GM12878 (cell line): ENCODE measurements around the gene TIAM1. TPM values are rescaled to one million over a fixed set of nuclear protein-coding genes. Genes with fewer than 3 reads are reported as not detected.

Experiments used
- ATAC-seq: fragments of 200-7000 bp; cut with Tn5 transposase; 3 replicates; pipeline ENCODE4 v1.9.1; 2020; ENCODE audit warnings: mild to moderate bottlenecking, moderate library complexity
- BruUV-seq: library from RNA; stranded (reverse); fragments of 400-500 nt; replicated peaks from 2 replicates; lab custom pipeline; 2021; lab: Mats Ljungman, UMichigan
- CTCF ChIA-PET: fragments of 300-600 bp; sonication (Branson Sonifier 250); formaldehyde crosslinking; extraction: SDS; loops from one replicate; lab custom pipeline; 2021; ENCODE audit warnings: inconsistent platforms; lab: Yijun Ruan, JAX
- POLR2A ChIA-PET: fragments of 350-600 bp; formaldehyde crosslinking; extraction: SDS; loops from one replicate; lab custom pipeline; 2021; ENCODE audit warnings: inconsistent platforms; lab: Charles Lee
- RAD21 ChIA-PET: fragments of 300-600 bp; sonication (Branson Sonifier 250); formaldehyde crosslinking; loops from one replicate; lab custom pipeline; 2023; ENCODE audit warnings: antibody characterized with exemption; ENCODE audit not compliant: unreplicated experiment; lab: Charles Lee
- SMC1A ChIA-PET: fragments of 300-600 bp; sonication (Branson Sonifier 250); formaldehyde crosslinking; loops from one replicate; lab custom pipeline; 2023; ENCODE audit not compliant: unreplicated experiment, uncharacterized antibody; lab: Charles Lee
- DNase-seq: peaks from one replicate; pipeline ENCODE4 v3.0.0-alpha.2; 2011; ENCODE audit warnings: low read depth, low spot score
- FAIRE-seq: peaks from 3 replicates; lab custom pipeline; 2011; peaks lifted over from hg19 to GRCh38; lab: Jason Lieb, UNC
- H2AFZ ChIP-seq: 2 replicates; pipeline ENCODE4 v1.6.0; 2011; ENCODE audit warnings: low read depth, low read length, control low read depth; ENCODE audit not compliant: control insufficient read depth
- H3K27ac ChIP-seq: 2 replicates; pipeline ENCODE4 v1.5.1; 2011; ENCODE audit warnings: control low read depth; ENCODE audit not compliant: control insufficient read depth, insufficient read depth
- H3K27me3 ChIP-seq, 2 experiments: replicated peaks in 1 of 2; 2 replicates each; pipeline versions ENCODE4 v1.6.0 to v1.6.1; 2011; ENCODE audit warnings: low read length in 1 of 2; ENCODE audit not compliant: control insufficient read depth in 2 of 2, insufficient read depth in 2 of 2
- H3K36me3 ChIP-seq, 2 experiments: 2 replicates each; pipeline ENCODE4 v1.5.1; 2011; ENCODE audit warnings: low read length in 1 of 2; ENCODE audit not compliant: control insufficient read depth in 2 of 2, insufficient read depth in 2 of 2
- H3K4me1 ChIP-seq: 2 replicates; pipeline ENCODE4 v1.6.1; 2011; ENCODE audit warnings: mild to moderate bottlenecking, low read length, moderate library complexity, mixed read lengths; ENCODE audit not compliant: control insufficient read depth, insufficient read depth
- H3K4me2 ChIP-seq: 2 replicates; pipeline ENCODE4 v1.6.0; 2011; ENCODE audit warnings: control low read depth; ENCODE audit not compliant: control insufficient read depth, insufficient read depth
- H3K4me3 ChIP-seq: fragments of 200-600 bp; sonication (generic); 2 replicates; pipeline ENCODE4 v1.5.1; 2016
- H3K79me2 ChIP-seq: 2 replicates; pipeline ENCODE4 v1.6.0; 2011; ENCODE audit warnings: low read length; ENCODE audit not compliant: control insufficient read depth, insufficient read depth
- H3K9ac ChIP-seq: 2 replicates; pipeline ENCODE4 v1.8.0; 2011; ENCODE audit warnings: low read length, control low read depth, mixed read lengths; ENCODE audit not compliant: control insufficient read depth, insufficient read depth
- H3K9me3 ChIP-seq: replicated peaks from 3 replicates; pipeline ENCODE4 v1.5.1; 2011; ENCODE audit warnings: mild to moderate bottlenecking, low read length; ENCODE audit not compliant: control insufficient read depth, insufficient read depth
- H4K20me1 ChIP-seq: 2 replicates; pipeline ENCODE4 v1.6.0; 2011; ENCODE audit not compliant: control insufficient read depth, insufficient read depth
- BCL3 ChIP-seq: IDR thresholded peaks from 2 replicates; pipeline ENCODE4 v1.6.1; 2011; ENCODE audit warnings: borderline replicate concordance, low read depth, mild to moderate bottlenecking, moderate library complexity, low read length; ENCODE audit not compliant: insufficient read depth, poor library complexity, severe bottlenecking
- CHD4 ChIP-seq: fragments of 200-600 bp; sonication (generic); IDR thresholded peaks from 2 replicates; pipeline ENCODE4 v1.6.1; 2016; ENCODE audit warnings: mild to moderate bottlenecking
- FOS ChIP-seq: IDR thresholded peaks from 3 replicates; pipeline ENCODE4 v1.6.1; 2011; ENCODE audit warnings: borderline replicate concordance; ENCODE audit not compliant: insufficient read length; ENCODE audit errors: extremely low read depth
- HDAC6 ChIP-seq: fragments of 200-600 bp; sonication (generic); IDR thresholded peaks from one replicate; pipeline ENCODE4 v1.8.0; 2017; ENCODE audit warnings: antibody characterized with exemption; ENCODE audit not compliant: unreplicated experiment
- HDGF ChIP-seq: fragments of 450-650 bp; IDR thresholded peaks from 2 replicates; pipeline ENCODE4 v1.6.1; 2016; ENCODE audit warnings: antibody characterized with exemption
- MTA2 ChIP-seq: fragments of 450-650 bp; IDR thresholded peaks from 2 replicates; pipeline ENCODE4 v1.6.1; 2016; ENCODE audit warnings: low read depth, mild to moderate bottlenecking, moderate library complexity
- MYB ChIP-seq: fragments of 150-350 bp; IDR thresholded peaks from 2 replicates; pipeline ENCODE4 v1.6.1; 2014; ENCODE audit warnings: mild to moderate bottlenecking, low read depth, low read length, borderline replicate concordance
- NR2F1 ChIP-seq: fragments of 450-650 bp; conservative IDR thresholded peaks from 2 replicates; pipeline ENCODE4 v1.6.1; 2017; ENCODE audit warnings: mild to moderate bottlenecking
- POLR2A ChIP-seq: IDR thresholded peaks from 2 replicates; pipeline ENCODE4 v1.6.1; 2011; ENCODE audit warnings: low read depth, mild to moderate bottlenecking, low read length
- TCF7 ChIP-seq: IDR thresholded peaks from 2 replicates; pipeline ENCODE4 v1.6.1; 2014; ENCODE audit warnings: antibody characterized with exemption, borderline replicate concordance
- USF1 ChIP-seq: IDR thresholded peaks from 2 replicates; pipeline ENCODE4 v1.6.1; 2011; ENCODE audit warnings: borderline replicate concordance, low read depth, mild to moderate bottlenecking, moderate library complexity, mixed read lengths, low read length; ENCODE audit not compliant: insufficient read depth; ENCODE audit errors: extremely low read length
- ZNF384 ChIP-seq: IDR thresholded peaks from 2 replicates; pipeline ENCODE4 v1.6.1; 2012; ENCODE audit warnings: low read depth, mild to moderate bottlenecking, low read length, improper control_type of control experiment, borderline replicate concordance
- WGBS: methylation state at CpG from one replicate; pipeline ENCODE4 v1.1.6; 2016; ENCODE audit warnings: low lambda C conversion rate; ENCODE audit not compliant: insufficient replicate concordance, insufficient coverage; ENCODE audit errors: missing lambda C conversion rate; 5-methylcytosine and 5-hydroxymethylcytosine counted together
- in situ Hi-C: fragments of 300-500 bp; cut with MboI; formaldehyde crosslinking; loops from 9 replicates; pipeline ENCODE4 v1.14.3; 2018; ENCODE audit warnings: mixed read lengths
- intact Hi-C: fragments of 100-400 bp; cut with micrococcal nuclease; formaldehyde crosslinking; loops from one replicate; pipeline ENCODE4 v1.14.2; 2022; ENCODE audit not compliant: unreplicated experiment
- polyA plus RNA-seq, 11 experiments: library from polyadenylated mRNA; depleted of rRNA in 4 of 11; unstranded in 6 of 11; stranded (reverse) in 5 of 11; fragments of >200 nt; fragmentation: Nextera tagmentation in 4 of 11; fragmentation: Illumina TruSeq in 1 of 11; extraction: Ambion mirVana in 4 of 11; extraction: Trizol in 1 of 11; gene quantifications; 1 replicate in 1 of 11; 2 replicates in 10 of 11; pipeline versions ENCODE4 v1.2.1 to v1.2.3, GENCODE V29; 2011 to 2016; ENCODE audit warnings: inconsistent platforms in 2 of 11, missing spikeins in 2 of 11, low read depth in 1 of 11
- total RNA-seq, 4 experiments: library from RNA; depleted of rRNA in 3 of 4; stranded (reverse); fragments of >200 nt in 3 of 4; fragmentation: Illumina TruSeq in 1 of 4; extraction: Trizol in 1 of 4; gene quantifications; 2 replicates each; pipeline versions ENCODE4 v1.2.1 to v1.2.3, GENCODE V29; 2013 to 2021
- TF ChIP-seq, protein P1 (sequence below): fragments of 450-650 bp; IDR thresholded peaks from 2 replicates; pipeline ENCODE4 v1.6.1; 2017; ENCODE audit warnings: borderline replicate concordance
- TF ChIP-seq, protein P2 (sequence below): IDR thresholded peaks from 2 replicates; pipeline ENCODE4 v1.6.1; 2011; ENCODE audit warnings: low read depth, low read length, improper control_type of control experiment, borderline replicate concordance

The TIAM1 gene
- total and polyA plus RNA-seq, 10 of the 15 experiments (the other 5 are each of a cell fraction or from before 2014, with no cell fraction given) = 0.31 to 35.9 (median 0.78) TPM

GRCh38 chr21:31288191-31288590 is 55.9 kb downstream of the TIAM1 start:
- H3K9ac ChIP-seq = no peak overlapping the region
- no peak overlapping the region for H3K27ac ChIP-seq
- SMC1A ChIA-PET = interaction anchor here (1.5 kb wide), 1 partner anchor 11 kb away, joined by 3 read pairs; no protein-coding TSS in a partner anchor
- H3K36me3 ChIP-seq = no peaks in the 10 kb centered on the region
- no TSS peak for BruUV-seq
- no peaks in the 10 kb centered on the region for H3K4me1 ChIP-seq
- intact Hi-C loops (loop anchor here (5.0 kb wide), 1 partner anchor 39 kb away; no protein-coding TSS in a partner anchor), in situ Hi-C loops (no loop called here)
- CTCF ChIA-PET = interaction anchor here (0.6 kb wide), 1 partner anchor 1114 kb away, joined by 3 read pairs; no protein-coding TSS in a partner anchor
- no peak overlapping the region for H3K4me2 ChIP-seq
- H3K9me3 ChIP-seq = no peaks in the 10 kb centered on the region; the same call in 2 of the 3 replicates
- H4K20me1 ChIP-seq = no peaks in the 10 kb centered on the region
- 14% methylated on average over 3 of the region's 3 CpGs for WGBS
- no peaks in the 10 kb centered on the region for H3K27me3 ChIP-seq
- FAIRE-seq = no peak
- DNase-seq = no peak
- no peak overlapping the region for H2AFZ ChIP-seq
- no peak overlapping the region for H3K4me3 ChIP-seq
- POLR2A ChIA-PET = no interaction called here
- no peak for ATAC-seq
- no peak for TF ChIP-seq USF1
- no peak for TF ChIP-seq ZNF384
- no peak for TF ChIP-seq NR2F1
- TF ChIP-seq FOS = no peak
- no peak for TF ChIP-seq MTA2
- TF ChIP-seq CHD4 = no peak
- TF ChIP-seq, protein P1, sequence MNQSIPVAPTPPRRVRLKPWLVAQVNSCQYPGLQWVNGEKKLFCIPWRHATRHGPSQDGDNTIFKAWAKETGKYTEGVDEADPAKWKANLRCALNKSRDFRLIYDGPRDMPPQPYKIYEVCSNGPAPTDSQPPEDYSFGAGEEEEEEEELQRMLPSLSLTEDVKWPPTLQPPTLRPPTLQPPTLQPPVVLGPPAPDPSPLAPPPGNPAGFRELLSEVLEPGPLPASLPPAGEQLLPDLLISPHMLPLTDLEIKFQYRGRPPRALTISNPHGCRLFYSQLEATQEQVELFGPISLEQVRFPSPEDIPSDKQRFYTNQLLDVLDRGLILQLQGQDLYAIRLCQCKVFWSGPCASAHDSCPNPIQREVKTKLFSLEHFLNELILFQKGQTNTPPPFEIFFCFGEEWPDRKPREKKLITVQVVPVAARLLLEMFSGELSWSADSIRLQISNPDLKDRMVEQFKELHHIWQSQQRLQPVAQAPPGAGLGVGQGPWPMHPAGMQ = no peak
- no peak for TF ChIP-seq BCL3
- no peak for TF ChIP-seq HDGF
- no peak for TF ChIP-seq MYB
- TF ChIP-seq TCF7 = no peak
- no peak for TF ChIP-seq POLR2A
- TF ChIP-seq, protein P2, sequence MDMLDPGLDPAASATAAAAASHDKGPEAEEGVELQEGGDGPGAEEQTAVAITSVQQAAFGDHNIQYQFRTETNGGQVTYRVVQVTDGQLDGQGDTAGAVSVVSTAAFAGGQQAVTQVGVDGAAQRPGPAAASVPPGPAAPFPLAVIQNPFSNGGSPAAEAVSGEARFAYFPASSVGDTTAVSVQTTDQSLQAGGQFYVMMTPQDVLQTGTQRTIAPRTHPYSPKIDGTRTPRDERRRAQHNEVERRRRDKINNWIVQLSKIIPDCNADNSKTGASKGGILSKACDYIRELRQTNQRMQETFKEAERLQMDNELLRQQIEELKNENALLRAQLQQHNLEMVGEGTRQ = no peak
- no peak for TF ChIP-seq HDAC6
- RAD21 ChIA-PET = no interaction called here
- H3K79me2 ChIP-seq = no peaks in the 10 kb centered on the region
